Stimulated activated CD8-positive, alpha-beta memory T cell treated with anti-CD3 and anti-CD28 coated beads, Interleukin-12 subunit alpha, Interleukin-12 subunit beta, amount 100 ng/mL, for 24 hours (primary cell): Measurements from ENCODE around the gene DCPS.
"Not testable (repeated sequence)": the region's sequence is repeated elsewhere in the genome, so short reads cannot be mapped to it uniquely, and the experiment has no call there.

Experiments
- DNase-seq: peaks from one replicate; pipeline ENCODE4 v3.0.0-alpha.2; 2020; ENCODE audit errors: extremely low read depth

DCPS gene

GRCh38 chr11:126361400-126361799 is 57.5 kb downstream of the DCPS start:
- DNase-seq = no peak

- DNase-seq = no peak
Observed at GRCh38 chr11:126362879-126363655, 59.2 kb downstream of the DCPS start.

- DNase-seq = no peak
Observed at GRCh38 chr11:126363706-126364248, 59.9 kb downstream of the DCPS start.

GRCh38 chr11:126364735-126365134 is 60.9 kb downstream of the DCPS start:
- DNase-seq = not testable (repeated sequence)

GRCh38 chr11:126365508-126365907 is 61.6 kb downstream of the DCPS start:
- DNase-seq = not testable (repeated sequence)

- no peak for DNase-seq
Observed at GRCh38 chr11:126366064-126366822, 62.4 kb downstream of the DCPS start.

- not testable (repeated sequence) for DNase-seq
Observed at GRCh38 chr11:126366823-126367654, 63.2 kb downstream of the DCPS start.

- DNase-seq = not testable (repeated sequence)
Observed at GRCh38 chr11:126367806-126368205, 63.9 kb downstream of the DCPS start.

GRCh38 chr11:126368336-126369119 is 64.7 kb downstream of the DCPS start:
- not testable (repeated sequence) for DNase-seq

GRCh38 chr11:126370016-126370415 is 66.2 kb downstream of the DCPS start:
- no peak for DNase-seq

GRCh38 chr11:126371595-126371994 is 67.7 kb downstream of the DCPS start:
- DNase-seq = no peak

GRCh38 chr11:126373389-126374066 is 69.7 kb downstream of the DCPS start:
- not testable (repeated sequence) for DNase-seq

GRCh38 chr11:126374562-126375300 is 70.9 kb downstream of the DCPS start:
- not testable (repeated sequence) for DNase-seq

GRCh38 chr11:126375726-126376125 is 71.9 kb downstream of the DCPS start:
- DNase-seq = no peak

- no peak for DNase-seq
Observed at GRCh38 chr11:126378763-126379162, 74.9 kb downstream of the DCPS start.

GRCh38 chr11:126380909-126381308 is 77.0 kb downstream of the DCPS start:
- no peak for DNase-seq

GRCh38 chr11:126381960-126382359 is 78.1 kb downstream of the DCPS start:
- DNase-seq = not testable (repeated sequence)

- not testable (repeated sequence) for DNase-seq
Observed at GRCh38 chr11:126382641-126383040, 78.8 kb downstream of the DCPS start.
